CD4-positive, alpha-beta T cell (primary cell): Measurements from ENCODE around the gene NOP10. TPM values are rescaled to one million over a fixed set of nuclear protein-coding genes. Genes with fewer than 3 reads are reported as not detected.

Experiments used
- ATAC-seq: fragments of 200-7000 bp; cut with Tn5 transposase; one replicate; pipeline ENCODE4 v1.10.0; 2022; ENCODE audit warnings: mild to moderate bottlenecking; ENCODE audit not compliant: poor library complexity
- CTCF ChIA-PET: fragments of 350-600 bp; sonication (Branson Sonifier 250); formaldehyde crosslinking; loops from one replicate; lab custom pipeline; 2021; ENCODE audit warnings: antibody characterized with exemption, inconsistent platforms; lab: Charles Lee
- POLR2A ChIA-PET: fragments of 350-600 bp; sonication (Branson Sonifier 250); formaldehyde crosslinking; loops from one replicate; lab custom pipeline; 2021; ENCODE audit warnings: antibody characterized with exemption, inconsistent platforms; lab: Charles Lee
- DNase-seq, 14 experiments: peaks; one replicate each; pipeline ENCODE4 v3.0.0-alpha.2; 2013 to 2020; ENCODE audit warnings: mixed read lengths in 2 of 14
- H3K27ac ChIP-seq, 2 donors: one replicate each; pipeline versions ENCODE4 v1.5.1 to v1.7.0; 2013; ENCODE audit warnings: low read length in 2 of 2, low read depth in 1 of 2, mild to moderate bottlenecking in 1 of 2
- H3K27me3 ChIP-seq, 2 experiments: 1 replicate in 1 of 2; 2 replicates in 1 of 2; pipeline versions ENCODE4 v1.6.1 to v1.7.0; 2013; ENCODE audit warnings: low read length in 2 of 2, control low read depth in 1 of 2, mild to moderate bottlenecking in 1 of 2, moderate library complexity in 1 of 2; ENCODE audit not compliant: insufficient read depth in 2 of 2, control insufficient read depth in 1 of 2
- H3K36me3 ChIP-seq: one replicate; pipeline ENCODE4 v1.6.1; 2013; ENCODE audit warnings: low read length, control low read depth; ENCODE audit not compliant: insufficient read depth
- H3K4me1 ChIP-seq: one replicate; pipeline ENCODE4 v1.6.1; 2013; ENCODE audit warnings: low read length, control low read depth; ENCODE audit not compliant: insufficient read depth
- H3K4me3 ChIP-seq: one replicate; pipeline ENCODE4 v1.5.1; 2013; ENCODE audit warnings: mild to moderate bottlenecking, low read length, moderate library complexity
- H3K9me3 ChIP-seq, 2 experiments: 1 replicate in 1 of 2; 2 replicates in 1 of 2; pipeline versions ENCODE4 v1.6.1 to v1.7.0; 2013; ENCODE audit warnings: low read length in 2 of 2, mild to moderate bottlenecking in 2 of 2, control low read depth in 1 of 2, moderate library complexity in 1 of 2; ENCODE audit not compliant: control insufficient read depth in 1 of 2, insufficient read depth in 1 of 2
- H3K27ac Mint-ChIP-seq: one replicate; pipeline ENCODE4 v1.8.0; 2020; ENCODE audit warnings: mixed read lengths
- H3K27me3 Mint-ChIP-seq: one replicate; pipeline ENCODE4 v1.8.0; 2021; ENCODE audit warnings: mixed read lengths
- H3K36me3 Mint-ChIP-seq: one replicate; pipeline ENCODE4 v1.8.0; 2021; ENCODE audit warnings: low read depth, mixed read lengths
- H3K4me1 Mint-ChIP-seq: one replicate; pipeline ENCODE4 v1.8.0; 2021; ENCODE audit warnings: low read depth, mixed read lengths
- H3K4me3 Mint-ChIP-seq: one replicate; pipeline ENCODE4 v1.8.0; 2020; ENCODE audit warnings: mild to moderate bottlenecking, mixed read lengths
- H3K9me3 Mint-ChIP-seq: one replicate; pipeline ENCODE4 v1.8.0; 2020; ENCODE audit warnings: mixed read lengths
- intact Hi-C, 2 experiments: fragments of 100-400 bp; cut with DNase I in 1 of 2; cut with micrococcal nuclease in 1 of 2; formaldehyde crosslinking; loops; one replicate each; pipeline versions ENCODE4 v1.15.1 to v1.9.0; 2023 to 2025; cut with DNase I, micrococcal nuclease
- total RNA-seq, 174 experiments: library from RNA in 2 of 174; stranded (reverse) in 2 of 174; gene quantifications; one replicate each; pipeline ENCODE4 v1.2.3 and lab custom pipeline; 2021 to 2026
- TF ChIP-seq, protein P1 (sequence below): fragments of 200-600 bp; IDR thresholded peaks from one replicate; pipeline ENCODE4 v1.8.0; 2022; ENCODE audit warnings: antibody characterized with exemption, mild to moderate bottlenecking

NOP10 gene
- total RNA-seq, 2 experiments from 2014 or later: 44.4 to 44.8 TPM

DNA sequence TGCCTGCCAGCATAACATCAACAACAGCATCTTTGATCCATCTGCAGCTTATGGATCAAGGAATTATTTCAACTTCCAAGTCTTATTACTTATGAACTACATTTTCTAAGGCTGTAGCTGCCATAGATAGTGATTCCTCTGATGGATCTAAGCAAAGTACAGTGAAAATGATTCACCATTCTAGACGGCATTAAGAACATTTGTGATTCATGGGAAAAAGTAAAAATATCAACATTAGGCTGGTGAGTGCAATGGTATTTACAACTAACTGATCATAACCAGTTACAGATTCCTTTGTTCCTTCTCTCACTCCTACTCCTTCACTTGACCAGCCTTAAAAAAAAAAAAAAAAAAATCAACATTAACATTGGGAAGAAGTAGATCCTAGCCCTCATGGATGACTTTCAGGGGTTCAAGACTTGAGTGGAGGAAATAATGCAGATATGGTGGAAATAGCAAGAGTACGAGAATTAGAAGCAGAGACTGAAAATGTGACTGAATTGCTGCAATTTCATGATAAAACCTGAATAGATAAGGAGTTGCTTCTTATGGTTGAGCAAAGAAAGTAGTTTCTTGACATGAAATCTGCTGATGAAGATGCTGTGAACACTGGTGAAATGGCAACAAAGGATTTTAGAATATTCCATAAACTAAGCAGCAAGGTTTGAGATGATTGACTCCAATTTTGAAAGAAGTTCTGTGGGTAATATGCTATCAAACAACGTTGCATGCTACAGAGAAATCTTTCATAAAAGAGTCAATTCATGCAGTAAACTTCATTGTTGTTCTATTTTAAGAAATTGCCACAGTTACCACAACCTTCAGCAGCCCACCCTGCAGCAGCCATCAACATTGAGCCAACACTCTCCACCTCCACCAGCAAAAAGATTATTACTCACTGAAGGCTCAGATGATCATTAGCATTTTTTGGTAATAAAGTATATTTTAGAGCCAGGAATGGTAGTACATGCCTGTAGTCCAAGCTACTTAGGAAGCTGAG, 28.1 kb downstream of the NOP10 start:
- H3K4me1 Mint-ChIP-seq: peaks cover 74% of the 10 kb centered on the region
- H3K9me3 Mint-ChIP-seq: no peaks in the 10 kb centered on the region
- H3K4me3 Mint-ChIP-seq: peak overlapping the region; percentile 60
- Histone ChIP-seq H3K27ac (no peak overlapping the region), H3K9me3 (no peaks in the 10 kb centered on the region), H3K4me3 (no peak overlapping the region), H3K27me3 (no peaks in the 10 kb centered on the region), H3K36me3 (peaks cover 17% of the 10 kb centered on the region), H3K4me1 (peaks cover 16% of the 10 kb centered on the region)
- CTCF ChIA-PET: interaction anchor here (1.0 kb wide), 1 partner anchor 13 kb away, joined by 4 read pairs; no protein-coding TSS in a partner anchor
- POLR2A ChIA-PET: interaction anchor here (0.6 to 2.3 kb wide), 3 partner anchors 10 to 214 kb away, joined by 3 to 8 read pairs (median 3); no protein-coding TSS in a partner anchor
- H3K27me3 Mint-ChIP-seq: no peaks in the 10 kb centered on the region
- no peak for ATAC-seq
- H3K36me3 Mint-ChIP-seq: peaks cover 51% of the 10 kb centered on the region
- DNase-seq: no peak
- no peak overlapping the region for H3K27ac Mint-ChIP-seq
- intact Hi-C loops: loop anchor here in 1 of 2 experiments (5.0 kb wide), 1 partner anchor 32 kb away; no protein-coding TSS in a partner anchor
- TF ChIP-seq, protein P1, sequence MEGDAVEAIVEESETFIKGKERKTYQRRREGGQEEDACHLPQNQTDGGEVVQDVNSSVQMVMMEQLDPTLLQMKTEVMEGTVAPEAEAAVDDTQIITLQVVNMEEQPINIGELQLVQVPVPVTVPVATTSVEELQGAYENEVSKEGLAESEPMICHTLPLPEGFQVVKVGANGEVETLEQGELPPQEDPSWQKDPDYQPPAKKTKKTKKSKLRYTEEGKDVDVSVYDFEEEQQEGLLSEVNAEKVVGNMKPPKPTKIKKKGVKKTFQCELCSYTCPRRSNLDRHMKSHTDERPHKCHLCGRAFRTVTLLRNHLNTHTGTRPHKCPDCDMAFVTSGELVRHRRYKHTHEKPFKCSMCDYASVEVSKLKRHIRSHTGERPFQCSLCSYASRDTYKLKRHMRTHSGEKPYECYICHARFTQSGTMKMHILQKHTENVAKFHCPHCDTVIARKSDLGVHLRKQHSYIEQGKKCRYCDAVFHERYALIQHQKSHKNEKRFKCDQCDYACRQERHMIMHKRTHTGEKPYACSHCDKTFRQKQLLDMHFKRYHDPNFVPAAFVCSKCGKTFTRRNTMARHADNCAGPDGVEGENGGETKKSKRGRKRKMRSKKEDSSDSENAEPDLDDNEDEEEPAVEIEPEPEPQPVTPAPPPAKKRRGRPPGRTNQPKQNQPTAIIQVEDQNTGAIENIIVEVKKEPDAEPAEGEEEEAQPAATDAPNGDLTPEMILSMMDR: no peak

DNA sequence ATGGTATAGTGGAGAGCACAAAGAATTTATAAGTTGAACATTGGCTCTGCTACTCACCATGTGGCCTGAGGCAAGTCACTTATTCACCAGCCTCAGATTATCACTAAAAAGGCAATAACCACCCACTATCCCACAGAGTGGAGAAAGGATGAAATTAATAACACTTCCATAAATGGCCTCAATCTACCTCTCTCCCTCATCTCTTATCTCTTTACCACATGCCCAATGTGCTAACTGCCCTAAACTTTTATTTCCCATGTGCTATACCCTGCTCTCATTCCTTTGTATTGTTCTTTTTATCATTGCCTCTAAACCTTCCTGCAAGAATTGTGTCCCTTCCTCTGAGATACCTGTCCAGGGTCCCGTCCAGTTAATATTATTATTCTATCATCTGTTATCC, 31.4 kb downstream of the NOP10 start:
- no peaks in the 10 kb centered on the region for H3K4me1 ChIP-seq
- intact Hi-C loops: no loop called here
- H3K27me3 Mint-ChIP-seq: no peaks in the 10 kb centered on the region
- H3K27me3 ChIP-seq: no peaks in the 10 kb centered on the region
- H3K27ac Mint-ChIP-seq: no peak overlapping the region
- DNase-seq (no peak), ATAC-seq (no peak)
- H3K36me3 Mint-ChIP-seq: peaks cover 57% of the 10 kb centered on the region
- H3K9me3 ChIP-seq: no peaks in the 10 kb centered on the region
- H3K9me3 Mint-ChIP-seq: no peaks in the 10 kb centered on the region
- H3K4me3 Mint-ChIP-seq: no peak overlapping the region
- TF ChIP-seq, protein P1: no peak
- POLR2A ChIA-PET: no interaction called here
- H3K4me3 ChIP-seq: no peak overlapping the region
- H3K36me3 ChIP-seq: peaks cover 17% of the 10 kb centered on the region
- H3K4me1 Mint-ChIP-seq: peaks cover 75% of the 10 kb centered on the region
- no peak overlapping the region for H3K27ac ChIP-seq
- CTCF ChIA-PET: no interaction called here

DNA sequence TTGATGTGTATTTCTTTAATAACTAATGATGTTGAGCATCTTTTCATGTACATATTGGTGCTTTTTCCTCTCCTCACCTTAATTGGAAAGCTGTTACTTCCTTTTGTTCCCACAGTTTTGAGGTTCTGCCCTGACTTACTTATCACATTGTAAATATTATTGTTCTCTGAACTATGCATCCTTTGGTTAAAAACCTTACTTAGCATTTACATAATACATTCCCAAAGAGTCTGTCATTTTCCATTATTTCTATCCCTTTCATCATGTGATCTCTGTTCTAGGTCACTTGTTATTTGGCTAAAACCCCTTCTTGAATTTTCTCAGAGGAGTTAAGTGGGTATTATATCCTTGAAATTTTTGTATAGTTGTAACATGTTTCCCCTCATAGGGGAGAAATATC, 38.3 kb downstream of the NOP10 start:
- no peak overlapping the region for H3K27ac ChIP-seq
- H3K9me3 Mint-ChIP-seq: no peaks in the 10 kb centered on the region
- H3K27me3 Mint-ChIP-seq: no peaks in the 10 kb centered on the region
- TF ChIP-seq, protein P1: no peak
- CTCF ChIA-PET: no interaction called here
- no peaks in the 10 kb centered on the region for H3K27me3 ChIP-seq
- peaks cover 8% of the 10 kb centered on the region for H3K4me1 ChIP-seq
- peaks cover 57% of the 10 kb centered on the region for H3K36me3 Mint-ChIP-seq
- H3K36me3 ChIP-seq: peaks cover 2% of the 10 kb centered on the region
- no peak overlapping the region for H3K4me3 ChIP-seq
- peaks cover 78% of the 10 kb centered on the region for H3K4me1 Mint-ChIP-seq
- DNase-seq: no peak
- no peaks in the 10 kb centered on the region for H3K9me3 ChIP-seq
- no peak for ATAC-seq
- intact Hi-C loops: loop anchor here in 1 of 2 experiments (5.0 kb wide), 1 partner anchor 63 kb away; the partner anchor contains the start of gene LPCAT4
- POLR2A ChIA-PET: no interaction called here
- H3K4me3 Mint-ChIP-seq: no peak overlapping the region
- no peak overlapping the region for H3K27ac Mint-ChIP-seq
